Measurements from ENCODE around the gene SRRM2.
A peak's percentile ranks its signal among the peaks of the same experiment; 100 is the strongest.

Gene SRRM2

GRCh38 chr16:2765462-2766404 lies 13.3 kb downstream of the SRRM2 start:
- DNase-seq, result no peak

GRCh38 chr16:2766430-2767139 lies 14.1 kb downstream of the SRRM2 start:
- DNase-seq, result no peak

- no peak for DNase-seq
Measured at GRCh38 chr16:2767140-2767731, 14.8 kb downstream of the SRRM2 start.

- no peak for DNase-seq
Measured at GRCh38 chr16:2767891-2768290, 15.5 kb downstream of the SRRM2 start.

GRCh38 chr16:2768403-2769089 lies 16.1 kb downstream of the SRRM2 start:
- DNase-seq, result no peak

GRCh38 chr16:2769100-2769529 lies 16.7 kb downstream of the SRRM2 start:
- DNase-seq, result no peak

GRCh38 chr16:2769675-2770056 lies 17.2 kb downstream of the SRRM2 start:
- no peak for DNase-seq

- no peak for DNase-seq
Measured at GRCh38 chr16:2770057-2770951, 17.9 kb downstream of the SRRM2 start.

- no peak for DNase-seq
Measured at GRCh38 chr16:2771496-2772402, 19.3 kb downstream of the SRRM2 start.

GRCh38 chr16:2773188-2773968 lies 20.9 kb downstream of the SRRM2 start:
- no peak for DNase-seq

- no peak for DNase-seq
Measured at GRCh38 chr16:2774161-2774891, 21.9 kb downstream of the SRRM2 start.

- DNase-seq, result no peak
Measured at GRCh38 chr16:2775131-2775716, 22.8 kb downstream of the SRRM2 start.

GRCh38 chr16:2775765-2776499 lies 23.5 kb downstream of the SRRM2 start:
- DNase-seq, result no peak

- DNase-seq, result peak; percentile 68
Measured at GRCh38 chr16:2776500-2777139, 24.2 kb downstream of the SRRM2 start.

- peak; percentile 97 for DNase-seq
Measured at GRCh38 chr16:2777231-2777902, 24.9 kb downstream of the SRRM2 start, which contains the start of gene ELOB. TSS of gene ELOB (minus strand) at chr16:2777280. CDS start at chr16:2777239, 41 bp downstream.

GRCh38 chr16:2777903-2778629 lies 25.6 kb downstream of the SRRM2 start:
- DNase-seq, result no peak
